NB4 (cell line): ENCODE data around the gene DMXL2.

Experiments used
- CTCF ChIP-seq: IDR thresholded peaks from one replicate; pipeline ENCODE4 v1.5.1; 2012; ENCODE audit warnings: low read depth, low read length
- MYC ChIP-seq: IDR thresholded peaks from 2 replicates; pipeline ENCODE4 v1.6.1; 2011; ENCODE audit warnings: low read depth, low read length
- POLR2A ChIP-seq: IDR thresholded peaks from 2 replicates; pipeline ENCODE4 v1.6.1; 2011; ENCODE audit warnings: mild to moderate bottlenecking; ENCODE audit not compliant: insufficient read length; ENCODE audit errors: extremely low read depth
- TF ChIP-seq, protein P1 (sequence below): IDR thresholded peaks from 2 replicates; pipeline ENCODE4 v1.6.1; 2011; ENCODE audit warnings: low read depth, low read length

DNA sequence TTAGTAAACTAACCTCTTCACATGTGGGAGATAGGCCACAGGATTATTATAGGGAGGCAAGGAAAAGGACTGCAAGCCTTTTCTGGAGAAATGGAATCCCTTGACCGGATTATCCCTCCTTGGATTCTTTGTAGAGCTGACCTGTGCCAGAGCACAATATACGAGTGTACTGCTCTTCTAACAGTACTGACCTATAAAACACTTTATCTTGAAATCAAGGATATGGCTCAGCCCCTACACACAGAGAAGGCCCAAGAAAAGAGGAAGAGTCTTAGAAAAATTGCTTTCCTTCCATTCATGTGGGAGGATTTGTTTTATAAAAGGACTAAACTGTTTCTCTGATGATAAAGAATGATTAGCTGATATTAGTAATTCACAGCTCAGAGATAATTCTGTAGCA, 42.2 kb downstream of the DMXL2 start:
- TF ChIP-seq CTCF (no peak), MYC (no peak), POLR2A (peak; percentile 58)
- TF ChIP-seq, protein P1, sequence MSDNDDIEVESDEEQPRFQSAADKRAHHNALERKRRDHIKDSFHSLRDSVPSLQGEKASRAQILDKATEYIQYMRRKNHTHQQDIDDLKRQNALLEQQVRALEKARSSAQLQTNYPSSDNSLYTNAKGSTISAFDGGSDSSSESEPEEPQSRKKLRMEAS, result no peak; the same call in 1 of the 2 replicates
